Putamen (tissue), 1 donor: ENCODE results near the gene ERO1B.
A peak's percentile ranks its signal among the peaks of the same experiment; 100 is the strongest.
"Not testable (repeated sequence)": the region's sequence is repeated elsewhere in the genome, so short reads cannot be mapped to it uniquely, and the experiment has no call there.

Source experiments
- DNase-seq: peaks from one replicate; pipeline ENCODE4 v3.0.0-alpha.2; 2016; ENCODE audit warnings: low spot score

ERO1B gene

DNA sequence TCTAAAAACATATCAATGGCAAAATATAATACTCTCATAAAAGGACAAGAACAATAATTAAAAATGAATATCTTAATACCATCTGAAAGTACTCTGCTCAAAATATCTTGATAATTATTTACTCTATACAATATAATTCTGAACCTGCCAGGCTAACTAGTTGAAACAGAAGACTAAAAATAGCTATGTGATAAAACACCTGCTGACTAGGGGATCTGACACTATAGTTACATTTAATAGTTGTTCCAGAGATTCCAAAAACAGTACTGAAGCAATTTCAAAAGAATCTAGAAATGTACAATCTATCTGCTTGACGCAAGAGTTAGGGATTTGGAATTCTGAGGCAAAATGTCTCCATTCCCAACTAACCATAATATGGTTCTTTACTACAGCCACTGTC, 30.2 kb downstream of the ERO1B start:
- no peak for DNase-seq

GRCh38 chr1:236247286-236247685, 34.5 kb downstream of the ERO1B start:
- no peak for DNase-seq

- no peak for DNase-seq
Observed at GRCh38 chr1:236242568-236242967, 39.2 kb downstream of the ERO1B start.

DNA sequence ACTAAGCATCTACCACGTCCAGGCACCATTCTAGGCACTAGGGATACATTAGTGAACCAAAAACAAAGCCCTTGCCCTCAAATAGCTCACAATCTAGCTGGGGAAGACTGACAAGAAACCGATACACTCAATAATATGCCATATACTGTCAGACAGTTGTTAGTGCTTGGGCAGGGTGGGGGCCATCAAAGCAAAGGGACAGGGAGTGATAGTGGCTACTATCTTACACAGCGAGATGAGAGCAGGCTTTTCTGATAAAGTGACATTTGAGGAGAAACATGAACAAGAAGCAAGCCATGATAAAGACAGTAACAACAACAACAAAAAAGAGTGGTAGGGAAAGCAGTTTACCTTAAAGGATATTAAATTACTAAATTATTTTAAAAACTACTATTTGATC, 41.1 kb downstream of the ERO1B start:
- DNase-seq = no peak

DNA sequence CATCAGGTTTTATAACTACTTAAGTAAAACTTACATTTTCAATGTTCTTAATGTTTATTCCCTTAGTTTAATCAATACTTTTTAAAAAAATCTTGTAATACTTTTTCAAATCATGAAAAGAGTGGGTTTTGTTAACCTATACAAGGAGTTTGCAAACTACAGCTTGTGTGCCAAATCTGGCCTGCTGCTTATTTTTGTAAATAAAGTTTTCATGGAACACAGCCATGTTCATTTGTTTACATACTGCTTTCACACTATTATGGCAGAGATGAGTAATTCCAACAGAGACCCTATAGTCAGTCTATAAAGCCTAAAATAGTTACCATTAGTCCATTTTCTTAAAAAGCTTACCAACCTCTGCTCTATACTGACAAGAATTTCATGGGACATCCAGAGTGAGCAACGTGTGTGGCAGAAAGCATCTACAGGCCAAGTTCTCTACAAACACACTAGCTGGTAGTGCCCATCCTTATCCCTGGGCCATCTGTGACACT, 42.6 kb downstream of the ERO1B start:
- no peak for DNase-seq

GRCh38 chr1:236235116-236235515, 46.6 kb downstream of the ERO1B start:
- no peak for DNase-seq

DNA sequence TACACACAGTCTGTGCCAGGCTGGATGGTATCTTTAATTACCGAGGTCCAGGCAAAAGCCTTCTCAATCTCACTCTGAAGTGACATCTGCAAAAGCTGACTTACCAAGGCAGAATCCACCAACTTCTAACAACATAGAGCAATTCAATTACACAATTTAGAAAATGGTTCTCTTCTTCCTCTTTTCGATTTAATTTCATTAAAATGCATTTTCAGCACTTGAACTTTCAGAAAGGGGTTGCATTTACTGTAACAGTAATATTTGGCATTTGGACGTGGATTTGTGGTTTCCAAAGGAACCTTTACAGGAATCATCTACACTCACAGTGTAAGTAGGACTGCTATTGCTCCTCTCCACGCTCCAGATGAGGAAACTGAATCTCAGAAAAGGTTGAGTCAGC, 53.3 kb downstream of the ERO1B start:
- DNase-seq = no peak

DNA sequence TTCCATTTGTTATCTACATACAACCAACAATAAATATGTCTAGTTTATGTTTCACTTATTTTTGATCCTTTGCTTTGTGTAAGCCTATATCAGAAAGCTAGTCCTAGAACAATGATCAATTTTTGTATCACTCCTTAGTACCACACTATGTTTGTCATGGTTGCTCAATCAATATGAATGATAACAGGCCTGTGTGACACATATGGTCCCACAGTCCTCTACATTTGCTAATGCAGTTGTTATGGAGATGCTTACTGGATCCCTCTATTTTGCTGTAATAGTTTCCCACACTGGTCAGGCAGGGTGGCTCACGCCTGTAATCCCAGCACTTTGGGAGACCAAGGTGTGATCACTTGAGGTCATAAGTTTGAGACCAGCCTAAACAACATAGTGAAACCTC, 59.1 kb downstream of the ERO1B start:
- no peak for DNase-seq

DNA sequence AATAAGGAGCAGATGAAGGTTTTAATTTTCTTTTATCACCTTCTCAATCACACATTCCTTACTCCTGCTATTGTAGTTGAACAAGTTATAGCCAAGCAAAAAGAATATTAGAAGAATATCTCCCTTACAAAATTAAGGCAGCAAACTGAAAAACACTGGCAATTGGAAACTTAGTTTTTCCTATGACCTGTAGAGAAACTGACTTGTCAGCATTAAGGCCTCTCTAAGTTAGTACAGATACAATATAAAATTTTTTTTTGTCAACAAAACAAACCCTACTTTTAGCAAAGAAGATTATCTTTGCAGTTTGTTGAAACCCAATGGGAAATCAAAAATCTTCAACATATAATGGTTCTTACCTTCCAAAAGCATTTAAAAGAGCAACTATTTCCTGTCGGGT, 61.3 kb downstream of the ERO1B start:
- DNase-seq = no peak

DNA sequence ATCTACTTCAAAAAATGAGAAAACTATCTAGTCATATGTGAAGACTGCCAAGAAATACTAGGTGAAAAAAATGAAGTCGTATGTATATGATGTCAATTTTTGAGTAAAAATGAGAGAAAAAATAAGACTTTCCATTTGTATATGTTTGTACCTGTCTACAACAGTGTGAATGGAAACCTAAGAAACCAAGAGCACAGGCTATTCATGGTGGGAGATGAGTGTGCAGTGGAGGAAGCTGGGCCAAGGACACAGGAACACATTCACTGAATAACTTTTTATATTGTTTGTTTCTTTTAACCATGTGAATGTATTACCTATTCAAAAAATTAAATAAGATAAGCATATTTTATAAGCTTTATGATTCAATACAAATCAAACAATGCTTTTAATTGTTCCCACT, 67.0 kb downstream of the ERO1B start:
- DNase-seq = no peak

GRCh38 chr1:236213534-236213933, 68.2 kb downstream of the ERO1B start:
- DNase-seq = no peak

DNA sequence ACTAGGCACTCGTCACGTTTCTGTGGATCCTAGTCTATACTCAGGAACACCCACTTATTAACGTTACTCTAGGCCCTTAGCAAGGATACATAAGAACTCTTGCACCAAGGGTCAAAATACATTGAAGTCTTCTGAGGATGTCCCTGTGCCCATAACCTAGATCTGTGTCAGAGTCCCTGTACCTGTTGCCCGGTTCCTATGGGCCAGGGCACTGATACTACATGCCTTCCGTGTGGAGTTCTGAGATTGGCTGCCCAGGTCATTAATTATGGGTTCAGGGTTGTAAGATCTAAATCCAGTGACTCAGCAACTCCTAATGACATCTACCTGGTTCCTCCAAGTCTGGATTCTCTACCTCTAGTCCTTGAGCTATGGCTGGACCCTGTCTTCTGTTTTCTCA, 69.9 kb downstream of the ERO1B start:
- DNase-seq = no peak

DNA sequence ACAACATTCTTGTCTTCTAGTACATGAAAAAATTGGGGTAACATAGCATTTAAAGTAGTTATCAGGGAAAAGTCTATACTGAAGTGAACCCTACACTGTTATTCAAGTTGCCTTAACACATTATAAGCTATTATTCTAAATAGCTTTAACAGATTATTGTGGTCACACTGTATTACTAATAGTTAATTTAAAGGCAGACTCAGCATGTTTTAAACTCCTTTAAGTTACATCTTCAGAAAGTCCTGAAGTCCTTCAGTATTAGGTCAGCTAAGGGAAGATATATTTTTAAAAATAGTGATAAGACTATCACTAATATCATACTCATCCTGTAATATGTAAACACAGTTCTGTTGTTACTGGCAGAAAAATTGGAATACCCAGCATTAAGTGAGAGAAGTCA, 72.0 kb downstream of the ERO1B start:
- no peak for DNase-seq

DNA sequence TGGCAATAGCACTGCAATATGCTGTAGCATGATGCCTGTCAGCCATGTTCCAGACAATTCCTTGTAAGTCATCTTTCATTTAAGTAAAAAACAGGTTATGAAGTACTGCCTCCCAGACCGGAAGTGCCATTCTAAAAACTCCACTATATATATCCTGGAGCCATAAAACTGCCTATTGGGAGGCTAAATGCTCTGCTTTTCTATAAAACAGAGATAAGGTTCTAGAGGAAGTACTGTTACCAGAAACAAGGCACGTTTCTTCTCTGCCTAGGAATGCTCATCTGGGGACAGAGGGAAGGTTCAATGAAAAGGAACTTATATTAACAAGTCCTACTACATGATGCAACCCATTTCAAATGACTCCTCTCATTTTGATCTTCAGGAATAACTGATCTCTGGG, 72.6 kb downstream of the ERO1B start:
- DNase-seq = no peak

GRCh38 chr1:236207569-236207968, 74.2 kb downstream of the ERO1B start:
- DNase-seq = no peak

DNA sequence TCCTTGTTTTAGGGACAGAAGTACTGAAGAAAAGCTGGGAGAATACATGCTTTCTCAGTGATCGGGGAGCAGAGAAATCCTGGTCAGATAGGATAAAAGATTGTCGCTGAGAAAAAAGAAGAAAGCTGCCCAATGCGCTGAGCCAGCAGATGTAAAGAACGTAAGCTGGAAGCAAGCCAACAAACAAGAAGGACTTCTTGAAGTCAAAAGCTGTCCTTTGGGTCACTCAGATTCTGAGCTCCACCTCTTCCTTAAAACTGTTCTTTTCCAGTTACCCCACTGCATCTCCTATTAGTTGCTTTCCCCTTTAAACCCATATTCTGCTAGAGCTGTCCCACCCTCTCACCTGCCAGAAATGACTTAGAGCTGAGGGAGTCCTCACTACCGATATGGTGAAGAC, 74.6 kb downstream of the ERO1B start:
- DNase-seq = no peak

GRCh38 chr1:236206548-236206947, 75.2 kb downstream of the ERO1B start:
- DNase-seq = peak; percentile 4

DNA sequence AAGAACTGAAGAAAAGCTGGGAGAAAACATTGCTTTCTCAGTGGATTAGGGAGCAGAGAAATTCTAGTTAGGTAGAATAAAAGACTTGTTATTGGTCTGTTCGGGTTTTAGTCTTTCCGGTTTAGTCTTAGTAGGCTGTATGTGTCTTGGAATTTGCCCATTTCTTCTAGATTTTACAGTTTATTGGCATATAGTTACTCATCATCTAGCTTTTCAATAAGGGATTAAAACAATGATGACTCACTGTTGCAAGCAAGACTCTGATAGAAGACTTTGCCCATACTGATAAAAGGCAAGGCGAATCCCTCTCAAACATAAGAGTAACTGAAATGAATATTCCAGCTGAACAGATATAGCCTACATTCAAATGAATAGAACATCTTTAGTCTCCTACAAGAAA, 77.1 kb downstream of the ERO1B start:
- no peak for DNase-seq

DNA sequence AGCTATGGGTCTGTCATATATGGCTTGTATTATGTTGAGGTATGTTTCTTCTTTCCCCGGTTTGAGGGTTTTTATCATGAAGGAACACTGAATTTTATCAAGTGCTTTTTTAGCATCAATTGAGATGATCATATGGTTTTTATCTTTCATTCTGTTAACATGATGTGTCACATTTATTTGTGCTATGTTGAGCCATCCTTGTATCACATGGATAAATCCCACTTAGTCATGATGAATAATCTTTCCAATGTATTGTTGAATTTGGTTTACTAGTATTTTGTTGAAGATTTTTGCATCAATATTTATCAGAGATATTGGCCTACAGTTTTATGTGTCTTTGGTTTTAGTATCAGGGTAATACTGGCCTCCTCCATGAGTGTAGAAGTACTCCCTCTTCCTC, 77.7 kb downstream of the ERO1B start:
- DNase-seq = no peak

DNA sequence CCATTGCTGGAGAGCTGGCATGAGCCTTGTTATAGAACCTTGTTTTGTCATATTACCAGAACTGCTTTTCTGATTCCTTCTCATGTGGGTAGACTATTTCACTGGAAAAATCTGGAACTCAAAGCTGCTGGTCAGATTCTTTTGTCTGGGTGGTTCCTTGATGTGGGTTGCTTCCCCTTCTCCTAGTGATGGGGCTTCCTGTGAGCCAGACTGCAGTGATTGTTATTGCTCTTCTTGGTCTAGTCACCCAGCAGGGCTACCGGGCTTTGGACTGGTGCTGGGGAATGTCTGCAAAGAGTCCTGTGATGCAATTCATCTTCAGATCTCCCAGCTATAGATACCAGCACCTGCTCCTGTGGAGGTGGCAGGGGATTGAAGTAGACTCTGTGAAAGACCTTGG, 80.0 kb downstream of the ERO1B start:
- no peak for DNase-seq

DNA sequence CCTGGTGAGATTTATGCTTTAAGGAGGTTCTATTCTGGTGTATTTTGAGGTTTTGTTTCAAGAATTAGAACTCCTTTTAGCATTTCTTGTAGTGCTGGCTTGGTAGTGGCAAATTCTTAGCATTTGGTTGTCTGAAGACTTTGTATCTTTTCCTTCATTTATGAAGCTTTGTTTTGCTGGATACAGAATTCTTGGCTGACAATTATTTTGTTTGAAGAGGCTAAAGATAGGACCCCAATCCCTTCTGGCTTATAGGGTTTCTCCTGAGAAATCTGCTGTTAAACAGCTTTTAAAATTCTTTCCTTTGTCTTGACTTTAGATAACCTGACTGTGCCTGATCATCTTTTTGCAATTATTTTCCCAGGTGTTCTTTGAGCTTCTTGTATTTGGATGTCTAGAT, 80.8 kb downstream of the ERO1B start:
- no peak for DNase-seq

DNA sequence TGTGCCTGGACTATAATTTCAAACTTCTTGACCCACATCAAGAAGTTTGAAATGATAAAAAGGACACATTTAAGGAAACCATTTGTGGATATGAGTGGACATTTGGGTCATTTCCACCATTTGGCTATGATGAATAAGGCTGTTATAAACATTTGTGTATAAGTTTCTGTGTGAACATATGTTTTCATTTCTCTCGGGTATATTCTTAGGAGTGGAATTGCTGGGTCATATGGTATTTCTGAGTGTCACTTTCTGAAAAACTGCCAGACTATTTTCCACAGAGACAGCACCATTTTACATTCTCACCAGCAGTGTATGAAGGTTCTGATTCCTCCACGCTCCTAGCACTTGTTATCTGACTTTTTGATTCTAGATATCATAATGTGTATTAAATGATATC, 88.6 kb downstream of the ERO1B start:
- no peak for DNase-seq

- not testable (repeated sequence) for DNase-seq
Observed at GRCh38 chr1:236188084-236188483, 93.7 kb downstream of the ERO1B start.

DNA sequence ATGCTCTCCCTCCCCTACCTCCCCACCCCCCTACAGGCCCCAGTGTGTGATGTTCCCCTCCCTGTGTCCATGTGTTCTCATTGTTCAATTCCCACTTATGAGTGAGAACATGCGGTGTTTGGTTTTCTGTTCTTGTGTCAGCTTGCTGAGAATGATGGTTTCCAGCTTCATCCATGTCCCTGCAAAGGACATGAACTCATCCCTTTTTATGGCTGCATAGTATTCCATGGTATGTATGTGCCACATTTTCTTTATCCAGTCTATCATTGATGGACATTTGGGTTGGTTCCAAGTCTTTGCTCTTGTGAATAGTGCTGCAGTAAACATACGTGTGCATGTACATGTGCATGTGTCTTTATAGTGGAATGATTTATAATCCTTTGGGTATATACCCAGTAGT, 95.3 kb downstream of the ERO1B start:
- DNase-seq = not testable (repeated sequence)

GRCh38 chr1:236185687-236186086, 96.1 kb downstream of the ERO1B start:
- no peak for DNase-seq
